Aorta (tissue), 5 donors: ENCODE measurements around the gene PAX5. TPM values are rescaled to one million over a fixed set of nuclear protein-coding genes. Genes with fewer than 3 reads are reported as not detected.

Source experiments
- ATAC-seq: fragments of 200-7000 bp; cut with Tn5 transposase; one replicate; pipeline ENCODE4 v1.9.1; 2022; ENCODE audit warnings: moderate library complexity; ENCODE audit not compliant: low FRiP score
- DNase-seq, 2 donors: peaks; one replicate each; pipeline ENCODE4 v3.0.0-alpha.2; 2020
- H3K27ac ChIP-seq, 2 donors: one replicate each; pipeline ENCODE4 v1.5.1; 2013; ENCODE audit warnings: low read length in 2 of 2, mild to moderate bottlenecking in 2 of 2, moderate library complexity in 2 of 2, control low read depth in 1 of 2, inconsistent platforms in 1 of 2, low read depth in 1 of 2
- H3K27me3 ChIP-seq, 2 donors: one replicate each; pipeline ENCODE4 v1.6.1; 2013; ENCODE audit warnings: control low read depth in 1 of 2, low read length in 1 of 2, mild to moderate bottlenecking in 1 of 2, moderate library complexity in 1 of 2; ENCODE audit not compliant: insufficient read depth in 2 of 2, control insufficient read depth in 1 of 2
- H3K36me3 ChIP-seq, 2 donors: one replicate each; pipeline ENCODE4 v1.6.1; 2013; ENCODE audit warnings: control low read depth in 1 of 2, low read length in 1 of 2, mild to moderate bottlenecking in 1 of 2; ENCODE audit not compliant: insufficient read depth in 2 of 2, control insufficient read depth in 1 of 2
- H3K4me1 ChIP-seq, 2 donors: one replicate each; pipeline ENCODE4 v1.6.1; 2013; ENCODE audit warnings: low read length in 2 of 2, control low read depth in 1 of 2, mild to moderate bottlenecking in 1 of 2, moderate library complexity in 1 of 2; ENCODE audit not compliant: insufficient read depth in 2 of 2, control insufficient read depth in 1 of 2
- H3K4me3 ChIP-seq, 2 donors: one replicate each; pipeline ENCODE4 v1.5.1; 2013; ENCODE audit warnings: low read length in 2 of 2, control low read depth in 1 of 2, mild to moderate bottlenecking in 1 of 2
- H3K9me3 ChIP-seq: one replicate; pipeline ENCODE4 v1.6.1; 2013; ENCODE audit warnings: mild to moderate bottlenecking, low read length; ENCODE audit not compliant: control insufficient read depth
- WGBS, 2 donors: extraction: QIAGEN DNeasy Blood & Tissue Kit; methylation state at CpG; one replicate each; pipeline ENCODE4 v1.1.7; 2013; 5-methylcytosine and 5-hydroxymethylcytosine counted together
- intact Hi-C, 2 donors: fragments of 100-400 bp; cut with DNase I; formaldehyde crosslinking; loops; one replicate each; pipeline versions ENCODE4 v1.14.2 to v1.15.0; 2022
- polyA plus RNA-seq, 2 donors: library from polyadenylated mRNA; stranded (reverse); fragments of 200-250 nt; gene quantifications; one replicate each; pipeline ENCODE4 v1.2.3, GENCODE V29; 2013
- total RNA-seq, 2 donors: library from RNA; stranded (reverse); fragmentation: NEBNext Ultra II Directional; extraction: Animal tissue kit (Norgen Biotek cat#: 25700); gene quantifications; one replicate each; pipeline ENCODE4 v1.2.1, GENCODE V29; 2021
- donor health status: healthy with polysubstance abuse.
- donor health status: Bipolar disorder and iron deficiency.
- donor health status: DM: no; HTN: no; CAD: no.
- donor health status: DM: no; HTN: no; CAD: no.
- donor health status: DM: yes; HTN: yes; CAD: no.

PAX5 gene
- total and polyA plus RNA-seq, 4 donors, result under 0.01 to 0.81 (median 0.40) TPM

DNA sequence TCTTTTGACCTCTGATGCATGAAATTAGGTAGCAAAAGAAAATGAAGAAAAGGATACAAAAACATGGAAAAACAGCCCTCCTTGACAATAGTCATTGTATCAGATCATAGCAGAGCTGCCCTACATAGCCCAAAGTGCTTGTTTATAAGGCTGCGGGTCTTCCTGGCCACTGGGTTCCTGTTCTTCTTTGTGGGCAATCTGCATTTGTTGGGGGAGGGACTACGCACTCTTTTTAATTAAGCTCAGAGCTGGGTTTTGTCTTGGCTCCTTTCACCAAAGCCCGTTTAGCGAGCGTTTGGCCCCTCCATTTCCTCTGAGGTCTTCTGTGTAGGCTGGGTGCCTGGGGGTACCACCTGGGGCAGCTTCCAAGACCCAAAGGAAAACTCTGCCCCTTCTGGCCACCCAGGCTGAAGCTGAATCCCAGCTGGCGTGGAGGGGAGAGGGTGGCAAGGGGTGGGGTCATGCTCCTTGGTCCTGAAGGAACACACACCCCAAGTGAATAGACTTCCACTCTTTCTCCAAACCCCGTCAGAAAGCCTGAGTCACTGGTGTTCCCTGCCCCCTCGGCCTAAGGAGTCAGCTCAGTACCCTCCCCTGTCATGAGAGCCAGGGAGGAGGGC is 6.5 kb upstream of the PAX5 start:
- Histone ChIP-seq H3K27ac (no peak overlapping the region), H3K27me3 (peaks cover 0 to 3% of the 10 kb centered on the region in 2 donors), H3K4me1 (peaks cover 0 to 2% of the 10 kb centered on the region in 2 donors), H3K36me3 (no peaks in the 10 kb centered on the region), H3K4me3 (no peak overlapping the region), H3K9me3 (no peaks in the 10 kb centered on the region)
- WGBS, 2 donors, result 66% methylated on average over 8 of the region's 8 CpGs
- no peak for DNase-seq
- intact Hi-C loops, result no loop called here
- no peak for ATAC-seq

GRCh38 chr9:37038943-37039464 is 4.9 kb upstream of the PAX5 start:
- intact Hi-C loops, result no loop called here
- no peak overlapping the region for H3K4me3 ChIP-seq
- H3K27me3 ChIP-seq, result peaks cover 0 to 3% of the 10 kb centered on the region in 2 donors
- H3K36me3 ChIP-seq, result no peaks in the 10 kb centered on the region
- no peak for DNase-seq
- peaks cover 0 to 2% of the 10 kb centered on the region in 2 donors for H3K4me1 ChIP-seq
- no peak overlapping the region for H3K27ac ChIP-seq
- ATAC-seq, result no peak
- 30 to 31% methylated on average over 14 of the region's 14 CpGs for WGBS, 2 donors
- H3K9me3 ChIP-seq, result no peaks in the 10 kb centered on the region

DNA sequence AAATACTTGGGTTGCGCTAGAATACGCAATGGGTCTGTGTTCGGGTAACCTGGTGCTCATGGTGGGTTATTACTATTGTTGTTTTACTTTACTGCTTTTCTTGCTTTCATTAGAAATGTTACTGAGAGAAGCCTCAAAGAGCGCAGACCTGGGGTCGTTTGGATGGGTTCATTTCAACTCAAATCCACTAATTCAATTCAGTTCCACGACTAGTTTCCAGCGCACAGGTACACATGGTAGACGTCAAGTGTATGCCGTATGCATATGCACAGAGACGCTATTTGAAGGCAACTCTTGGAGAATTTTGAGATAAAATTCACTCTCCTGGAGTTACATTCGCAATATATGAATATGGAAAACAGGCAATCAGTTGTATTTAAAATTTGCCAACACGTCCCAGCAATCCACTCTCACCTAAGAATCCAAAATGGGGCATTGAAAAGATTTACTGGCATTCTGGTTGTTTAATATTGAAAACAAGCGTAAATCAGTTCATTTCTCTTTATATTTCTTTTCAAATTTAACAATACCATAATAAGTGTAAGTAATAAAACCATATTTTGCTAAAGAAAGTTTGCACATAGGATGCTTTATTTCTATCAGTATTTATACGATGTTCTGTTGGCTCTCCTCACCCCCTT is 4.4 kb upstream of the PAX5 start:
- Histone ChIP-seq H3K4me3 (no peak overlapping the region), H3K36me3 (no peaks in the 10 kb centered on the region), H3K27ac (no peak overlapping the region), H3K9me3 (no peaks in the 10 kb centered on the region), H3K27me3 (peaks cover 0 to 3% of the 10 kb centered on the region in 2 donors), H3K4me1 (peaks cover 0 to 2% of the 10 kb centered on the region in 2 donors)
- ATAC-seq, result no peak
- no peak for DNase-seq
- intact Hi-C loops, result no loop called here
- WGBS, 2 donors, result 21 to 22% methylated on average over 14 of the region's 14 CpGs

- Histone ChIP-seq H3K27me3 (peaks cover 0 to 3% of the 10 kb centered on the region in 2 donors), H3K36me3 (no peaks in the 10 kb centered on the region), H3K4me1 (peaks cover 0 to 2% of the 10 kb centered on the region in 2 donors), H3K4me3 (peak overlapping the region; percentile 23 to 45), H3K9me3 (no peaks in the 10 kb centered on the region), H3K27ac (no peak overlapping the region)
- 3 to 4% methylated on average over 62 to 63 of the region's 63 CpGs for WGBS, 2 donors
- ATAC-seq (peak; percentile 2), DNase-seq (peak in 1 of 2 donors; percentile 77)
- intact Hi-C loops, result no loop called here
Measured at GRCh38 chr9:37037503-37038301, 3.6 kb upstream of the PAX5 start.

DNA sequence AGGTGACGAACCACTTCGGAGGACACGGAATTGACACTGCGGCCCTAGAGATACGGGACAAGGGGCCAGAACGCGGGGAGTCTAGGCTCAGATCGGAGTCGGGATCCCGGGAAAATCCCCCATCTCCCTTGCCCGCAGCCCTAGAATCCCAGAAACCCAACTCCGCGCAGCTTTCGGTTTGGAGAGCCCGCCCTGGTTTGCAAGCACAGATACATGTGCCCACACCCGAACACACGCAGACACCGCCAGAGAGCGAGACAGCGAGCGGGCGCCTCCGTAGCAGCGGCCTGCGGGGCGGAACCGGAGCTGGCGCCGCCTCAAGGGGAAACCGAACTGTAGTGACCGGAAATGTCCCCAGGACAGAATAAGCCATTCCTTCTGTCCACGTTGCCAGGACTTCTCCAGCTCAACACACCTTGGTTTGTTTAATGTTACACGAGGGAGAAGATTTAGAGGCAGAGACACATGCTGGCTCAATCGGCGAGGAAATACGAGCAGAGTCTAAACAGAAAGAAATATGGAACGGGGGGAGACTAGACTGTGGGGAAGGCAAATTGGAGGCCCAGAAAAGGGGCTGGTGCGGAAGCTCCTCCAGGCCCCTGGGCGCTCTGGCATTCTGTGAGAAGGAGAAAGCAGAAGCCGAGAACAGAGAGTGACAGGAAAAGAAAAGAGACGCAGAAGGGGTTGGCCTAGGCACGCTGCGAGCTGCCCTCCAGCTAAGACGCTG is 2.9 kb upstream of the PAX5 start:
- Histone ChIP-seq H3K9me3 (no peaks in the 10 kb centered on the region), H3K4me1 (peaks cover 0 to 2% of the 10 kb centered on the region in 2 donors), H3K27me3 (peaks cover 0 to 3% of the 10 kb centered on the region in 2 donors), H3K4me3 (peak overlapping the region; percentile 23 to 45), H3K27ac (no peak overlapping the region), H3K36me3 (no peaks in the 10 kb centered on the region)
- peak in 1 of 2 donors; percentile 82 for DNase-seq
- intact Hi-C loops, result no loop called here
- ATAC-seq, result peak; percentile 66
- WGBS, 2 donors, result 1% methylated on average over 44 of the region's 44 CpGs

- intact Hi-C loops, result no loop called here
Measured at GRCh38 chr9:37036371-37036775, 2.3 kb upstream of the PAX5 start.

DNA sequence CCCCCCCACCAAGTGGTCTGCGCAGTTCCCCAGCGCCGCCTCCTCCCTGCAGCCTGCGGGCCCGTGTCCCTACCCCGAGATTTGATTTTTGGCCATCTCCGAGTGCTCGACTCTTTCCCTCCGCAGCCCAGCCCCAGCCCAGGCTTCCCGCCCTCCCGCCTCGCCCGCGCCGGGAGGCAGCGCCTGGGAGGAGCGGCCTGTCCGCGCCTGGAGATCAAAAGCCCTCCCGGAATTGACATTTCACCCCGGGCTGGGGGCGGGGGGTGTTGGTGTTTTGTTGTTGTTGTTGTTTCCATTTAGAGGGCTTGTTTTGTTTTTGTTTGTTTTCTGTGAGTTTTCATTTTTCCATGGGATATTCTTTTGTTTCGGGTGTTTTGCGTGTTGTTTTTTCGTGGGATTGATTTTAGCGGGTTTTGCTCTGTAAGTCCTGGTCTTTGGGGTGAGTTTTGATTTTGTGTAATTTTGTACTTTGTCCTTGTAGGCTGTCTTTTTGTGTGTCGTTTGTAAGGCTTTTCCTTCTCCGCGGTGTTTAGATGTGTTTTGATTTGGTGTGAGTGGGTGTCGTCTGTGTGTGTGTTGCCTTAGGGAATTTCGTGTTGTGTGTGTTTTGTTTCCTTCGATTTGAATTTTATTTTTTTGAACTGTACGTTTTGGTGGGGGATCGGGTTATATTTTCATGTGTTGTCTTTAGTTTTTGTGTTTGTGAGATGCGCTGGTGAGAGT is 1.7 kb upstream of the PAX5 start:
- intact Hi-C loops, result no loop called here
- no peaks in the 10 kb centered on the region for H3K9me3 ChIP-seq

More at GRCh38 chr9:37036371-37036775, 2.3 kb upstream of the PAX5 start:
- DNase-seq (peak in 1 of 2 donors; percentile 78), ATAC-seq (peak; percentile 24)
- Histone ChIP-seq H3K36me3 (no peaks in the 10 kb centered on the region), H3K4me1 (peaks cover 0 to 2% of the 10 kb centered on the region in 2 donors), H3K27me3 (peaks cover 0 to 3% of the 10 kb centered on the region in 2 donors), H3K27ac (no peak overlapping the region), H3K9me3 (no peaks in the 10 kb centered on the region), H3K4me3 (peak overlapping the region; percentile 23 to 45)
- WGBS, 2 donors, result 5% methylated on average over 36 to 40 of the region's 40 CpGs

More for the DNA sequence above, 1.7 kb upstream of the PAX5 start:
- Histone ChIP-seq H3K27me3 (peaks cover 0 to 3% of the 10 kb centered on the region in 2 donors), H3K4me3 (no peak overlapping the region), H3K27ac (no peak overlapping the region), H3K4me1 (peaks cover 0 to 2% of the 10 kb centered on the region in 2 donors), H3K36me3 (no peaks in the 10 kb centered on the region)
- no peak for ATAC-seq
- no peak for DNase-seq
- 10 to 12% methylated on average over 35 of the region's 35 CpGs for WGBS, 2 donors
